ENCODE data around the gene ETV2. TPM values are rescaled to one million over a fixed set of nuclear protein-coding genes. Genes with fewer than 3 reads are reported as not detected.

Gene ETV2
- total RNA-seq, 1 experiment from 2014 or later, result 1.5 TPM

DNA sequence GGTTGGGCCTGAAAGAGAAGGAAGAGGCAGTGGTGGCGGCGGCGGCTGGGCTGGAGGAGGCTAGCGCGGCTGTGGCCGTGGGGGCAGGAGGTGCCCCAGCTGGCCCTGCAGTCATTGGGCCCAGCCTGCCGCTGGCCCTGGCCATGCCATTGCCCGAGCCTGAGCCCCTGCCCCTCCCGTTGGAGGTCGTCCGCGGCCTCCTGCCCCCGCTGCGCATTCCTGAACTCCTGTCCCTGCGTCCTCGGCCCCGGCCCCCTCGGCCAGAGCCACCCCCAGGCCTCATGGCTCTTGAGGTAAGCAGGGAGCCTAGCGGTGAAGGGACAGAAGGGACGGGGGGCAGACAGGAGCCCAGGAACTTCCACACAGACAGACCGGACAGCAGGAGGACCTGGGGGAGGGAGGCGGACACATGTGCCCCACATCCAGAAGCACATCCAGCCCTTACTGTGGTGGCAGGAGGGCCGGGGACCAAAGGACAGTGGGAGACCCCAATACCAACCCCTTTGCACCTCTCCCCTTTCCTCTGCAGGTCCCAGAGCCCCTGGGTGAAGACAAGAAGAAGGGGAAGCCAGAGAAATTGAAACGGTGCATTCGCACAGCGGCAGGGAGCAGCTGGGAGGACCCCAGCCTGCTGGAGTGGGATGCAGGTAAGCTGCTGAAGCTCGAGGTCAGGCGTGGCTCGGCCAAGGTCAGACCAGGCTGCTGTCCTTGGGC is 7.7 kb upstream of the ETV2 start:
- H3K9me3 ChIP-seq (ENCODE audit: control insufficient read depth in 1 of 2, insufficient read depth in 1 of 2, low read depth in 1 of 2, low read length in 2 of 2), result no peaks in the 10 kb centered on the region
- no TSS peak for BruUV-seq (replicated peaks)
- peaks cover 32 to 38% of the 10 kb centered on the region in 2 experiments; a peak in 3 of 4 replicates for H3K36me3 ChIP-seq (ENCODE audit: control insufficient read depth in 1 of 2, insufficient read depth in 2 of 2, low read length in 2 of 2)
- POLR2A ChIA-PET, result no interaction called here
- no peak overlapping the region for H3K4me3 ChIP-seq (replicated peaks in 1 of 2; ENCODE audit: low read depth in 1 of 2, low read length in 2 of 2)
- H4K20me1 ChIP-seq (ENCODE audit: insufficient read depth), result no peaks in the 10 kb centered on the region
- RAD21 ChIA-PET (ENCODE audit: low non-redundant PET in 1 of 2, low total read pairs in 2 of 2, uncharacterized antibody in 2 of 2, unreplicated experiment in 2 of 2), result no interaction called here
- H3K9ac ChIP-seq (ENCODE audit: low read length), result no peak overlapping the region
- H3K9me2 ChIP-seq (ENCODE audit: insufficient read depth), result no peaks in the 10 kb centered on the region
- no peak for ATAC-seq
- peaks cover 0 to 7% of the 10 kb centered on the region in 2 experiments; a peak in 2 of 4 replicates for H3K4me1 ChIP-seq (ENCODE audit: control insufficient read depth in 1 of 2, insufficient read depth in 2 of 2, low read length in 2 of 2)
- CTCF ChIA-PET, result no interaction called here
- no peak overlapping the region for H3K27ac ChIP-seq (ENCODE audit: low read depth, low read length)
- intact Hi-C loops (cut with micrococcal nuclease), result no loop called here
- no peaks in the 10 kb centered on the region for H3K27me3 ChIP-seq (ENCODE audit: insufficient read depth, low read length)
- H2AFZ ChIP-seq (ENCODE audit: low read depth, low read length, poor library complexity, severe bottlenecking), result no peak overlapping the region
- TF ChIP-seq JUND (IDR thresholded peaks at IDR 0.05) (no peak), YY1 (IDR thresholded peaks at IDR 0.05; ENCODE audit: extremely low read depth, insufficient replicate concordance, low read depth, low read length) (no peak), SRF (IDR thresholded peaks at IDR 0.05; ENCODE audit: low read depth) (no peak), POLR2AphosphoS5 (IDR thresholded peaks at IDR 0.05; ENCODE audit: low read depth, low read length) (no peak), POLR2A (IDR thresholded peaks at IDR 0.05; ENCODE audit: borderline replicate concordance, extremely low read depth, insufficient read depth, insufficient read length) (no peak), FOSL1 (IDR thresholded peaks at IDR 0.05; ENCODE audit: low read depth) (no peak), CEBPB (IDR thresholded peaks at IDR 0.05; ENCODE audit: low read depth) (no peak), RAD21 (IDR thresholded peaks at IDR 0.05; ENCODE audit: low read depth) (no peak), CBX3 (IDR thresholded peaks at IDR 0.05; ENCODE audit: low read depth) (no peak), SP1 (IDR thresholded peaks at IDR 0.05; ENCODE audit: low read depth) (no peak), EZH2phosphoT487 (IDR thresholded peaks at IDR 0.05; ENCODE audit: borderline replicate concordance) (no peak), ZBTB33 (IDR thresholded peaks at IDR 0.05; ENCODE audit: extremely low read depth, insufficient replicate concordance, low read length) (no peak)
- TF ChIP-seq, protein P1, sequence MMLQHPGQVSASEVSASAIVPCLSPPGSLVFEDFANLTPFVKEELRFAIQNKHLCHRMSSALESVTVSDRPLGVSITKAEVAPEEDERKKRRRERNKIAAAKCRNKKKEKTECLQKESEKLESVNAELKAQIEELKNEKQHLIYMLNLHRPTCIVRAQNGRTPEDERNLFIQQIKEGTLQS (IDR thresholded peaks at IDR 0.05), result no peak
- TF ChIP-seq, protein P2, sequence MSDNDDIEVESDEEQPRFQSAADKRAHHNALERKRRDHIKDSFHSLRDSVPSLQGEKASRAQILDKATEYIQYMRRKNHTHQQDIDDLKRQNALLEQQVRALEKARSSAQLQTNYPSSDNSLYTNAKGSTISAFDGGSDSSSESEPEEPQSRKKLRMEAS (IDR thresholded peaks at IDR 0.05), result no peak
- TF ChIP-seq, protein P3, sequence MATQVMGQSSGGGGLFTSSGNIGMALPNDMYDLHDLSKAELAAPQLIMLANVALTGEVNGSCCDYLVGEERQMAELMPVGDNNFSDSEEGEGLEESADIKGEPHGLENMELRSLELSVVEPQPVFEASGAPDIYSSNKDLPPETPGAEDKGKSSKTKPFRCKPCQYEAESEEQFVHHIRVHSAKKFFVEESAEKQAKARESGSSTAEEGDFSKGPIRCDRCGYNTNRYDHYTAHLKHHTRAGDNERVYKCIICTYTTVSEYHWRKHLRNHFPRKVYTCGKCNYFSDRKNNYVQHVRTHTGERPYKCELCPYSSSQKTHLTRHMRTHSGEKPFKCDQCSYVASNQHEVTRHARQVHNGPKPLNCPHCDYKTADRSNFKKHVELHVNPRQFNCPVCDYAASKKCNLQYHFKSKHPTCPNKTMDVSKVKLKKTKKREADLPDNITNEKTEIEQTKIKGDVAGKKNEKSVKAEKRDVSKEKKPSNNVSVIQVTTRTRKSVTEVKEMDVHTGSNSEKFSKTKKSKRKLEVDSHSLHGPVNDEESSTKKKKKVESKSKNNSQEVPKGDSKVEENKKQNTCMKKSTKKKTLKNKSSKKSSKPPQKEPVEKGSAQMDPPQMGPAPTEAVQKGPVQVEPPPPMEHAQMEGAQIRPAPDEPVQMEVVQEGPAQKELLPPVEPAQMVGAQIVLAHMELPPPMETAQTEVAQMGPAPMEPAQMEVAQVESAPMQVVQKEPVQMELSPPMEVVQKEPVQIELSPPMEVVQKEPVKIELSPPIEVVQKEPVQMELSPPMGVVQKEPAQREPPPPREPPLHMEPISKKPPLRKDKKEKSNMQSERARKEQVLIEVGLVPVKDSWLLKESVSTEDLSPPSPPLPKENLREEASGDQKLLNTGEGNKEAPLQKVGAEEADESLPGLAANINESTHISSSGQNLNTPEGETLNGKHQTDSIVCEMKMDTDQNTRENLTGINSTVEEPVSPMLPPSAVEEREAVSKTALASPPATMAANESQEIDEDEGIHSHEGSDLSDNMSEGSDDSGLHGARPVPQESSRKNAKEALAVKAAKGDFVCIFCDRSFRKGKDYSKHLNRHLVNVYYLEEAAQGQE (IDR thresholded peaks at IDR 0.05; ENCODE audit: low read depth), result no peak
- TF ChIP-seq, protein P4, sequence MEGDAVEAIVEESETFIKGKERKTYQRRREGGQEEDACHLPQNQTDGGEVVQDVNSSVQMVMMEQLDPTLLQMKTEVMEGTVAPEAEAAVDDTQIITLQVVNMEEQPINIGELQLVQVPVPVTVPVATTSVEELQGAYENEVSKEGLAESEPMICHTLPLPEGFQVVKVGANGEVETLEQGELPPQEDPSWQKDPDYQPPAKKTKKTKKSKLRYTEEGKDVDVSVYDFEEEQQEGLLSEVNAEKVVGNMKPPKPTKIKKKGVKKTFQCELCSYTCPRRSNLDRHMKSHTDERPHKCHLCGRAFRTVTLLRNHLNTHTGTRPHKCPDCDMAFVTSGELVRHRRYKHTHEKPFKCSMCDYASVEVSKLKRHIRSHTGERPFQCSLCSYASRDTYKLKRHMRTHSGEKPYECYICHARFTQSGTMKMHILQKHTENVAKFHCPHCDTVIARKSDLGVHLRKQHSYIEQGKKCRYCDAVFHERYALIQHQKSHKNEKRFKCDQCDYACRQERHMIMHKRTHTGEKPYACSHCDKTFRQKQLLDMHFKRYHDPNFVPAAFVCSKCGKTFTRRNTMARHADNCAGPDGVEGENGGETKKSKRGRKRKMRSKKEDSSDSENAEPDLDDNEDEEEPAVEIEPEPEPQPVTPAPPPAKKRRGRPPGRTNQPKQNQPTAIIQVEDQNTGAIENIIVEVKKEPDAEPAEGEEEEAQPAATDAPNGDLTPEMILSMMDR (IDR thresholded peaks at IDR 0.05 in 2 of 3, conservative IDR thresholded peaks at IDR 0.05 in 1 of 3; ENCODE audit: borderline replicate concordance in 1 of 3, insufficient read depth in 1 of 3, low read depth in 2 of 3, low read length in 2 of 3), result no peak
- no peak overlapping the region for H3K4me2 ChIP-seq (ENCODE audit: low read length)
- H3K79me2 ChIP-seq (ENCODE audit: insufficient read depth, low read length), result peaks cover 14% of the 10 kb centered on the region
- no peak for DNase-seq (ENCODE audit: low read depth, low spot score)

All from HCT116 (cell line).